SU-DHL-6 (cell line): ENCODE measurements around the gene SIGLEC1.

Experiments used
- EZH2phosphoT487 ChIP-seq: fragments of 200-600 bp; sonication (generic), shearing (Covaris generic); conservative IDR thresholded peaks from 2 replicates; pipeline ENCODE4 v1.6.1; 2018; ENCODE audit warnings: mild to moderate bottlenecking, antibody characterized with exemption, low read length, moderate library complexity, mixed read lengths
- TF ChIP-seq, protein P1 (sequence below): fragments of 200-600 bp; sonication (generic); IDR thresholded peaks from one replicate; pipeline ENCODE4 v1.5.1; 2017; ENCODE audit warnings: antibody characterized with exemption, mild to moderate bottlenecking, low read length, moderate library complexity; ENCODE audit not compliant: insufficient read depth, poor library complexity, severe bottlenecking

GRCh38 chr20:3669710-3670367, 42.6 kb downstream of the SIGLEC1 start:
- TF ChIP-seq, protein P1, sequence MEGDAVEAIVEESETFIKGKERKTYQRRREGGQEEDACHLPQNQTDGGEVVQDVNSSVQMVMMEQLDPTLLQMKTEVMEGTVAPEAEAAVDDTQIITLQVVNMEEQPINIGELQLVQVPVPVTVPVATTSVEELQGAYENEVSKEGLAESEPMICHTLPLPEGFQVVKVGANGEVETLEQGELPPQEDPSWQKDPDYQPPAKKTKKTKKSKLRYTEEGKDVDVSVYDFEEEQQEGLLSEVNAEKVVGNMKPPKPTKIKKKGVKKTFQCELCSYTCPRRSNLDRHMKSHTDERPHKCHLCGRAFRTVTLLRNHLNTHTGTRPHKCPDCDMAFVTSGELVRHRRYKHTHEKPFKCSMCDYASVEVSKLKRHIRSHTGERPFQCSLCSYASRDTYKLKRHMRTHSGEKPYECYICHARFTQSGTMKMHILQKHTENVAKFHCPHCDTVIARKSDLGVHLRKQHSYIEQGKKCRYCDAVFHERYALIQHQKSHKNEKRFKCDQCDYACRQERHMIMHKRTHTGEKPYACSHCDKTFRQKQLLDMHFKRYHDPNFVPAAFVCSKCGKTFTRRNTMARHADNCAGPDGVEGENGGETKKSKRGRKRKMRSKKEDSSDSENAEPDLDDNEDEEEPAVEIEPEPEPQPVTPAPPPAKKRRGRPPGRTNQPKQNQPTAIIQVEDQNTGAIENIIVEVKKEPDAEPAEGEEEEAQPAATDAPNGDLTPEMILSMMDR, result no peak
- TF ChIP-seq EZH2phosphoT487, result no peak
